HG02973 (cell line): ENCODE results near the gene ASB18.

ENCODE experiments used
- ATAC-seq: cut with Tn5 transposase; IDR thresholded peaks from one replicate; pipeline ENCODE4 v1.9.1; 2021; ENCODE audit warnings: moderate library complexity; ENCODE audit not compliant: unreplicated experiment

The ASB18 gene

DNA sequence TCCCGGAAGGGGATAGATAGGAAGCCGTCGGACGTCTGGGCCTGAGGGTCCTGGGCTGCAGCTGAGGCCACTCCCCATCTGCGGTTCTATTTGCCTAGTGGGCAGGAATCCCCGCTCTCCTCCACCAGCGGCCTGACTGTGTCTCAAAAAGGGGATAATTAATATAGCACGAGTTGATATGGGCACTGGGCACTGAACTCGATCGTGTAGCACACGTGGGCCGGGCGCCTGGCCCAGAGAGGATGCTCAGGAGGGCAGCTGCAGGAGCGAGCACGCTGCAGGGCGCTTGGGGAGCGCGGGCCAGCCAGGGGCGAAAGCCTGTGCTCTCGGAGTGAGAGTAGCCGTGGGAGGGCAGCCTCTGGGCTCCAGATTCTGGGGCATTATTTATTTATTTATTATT, 87.3 kb downstream of the ASB18 start:
- ATAC-seq: no peak

DNA sequence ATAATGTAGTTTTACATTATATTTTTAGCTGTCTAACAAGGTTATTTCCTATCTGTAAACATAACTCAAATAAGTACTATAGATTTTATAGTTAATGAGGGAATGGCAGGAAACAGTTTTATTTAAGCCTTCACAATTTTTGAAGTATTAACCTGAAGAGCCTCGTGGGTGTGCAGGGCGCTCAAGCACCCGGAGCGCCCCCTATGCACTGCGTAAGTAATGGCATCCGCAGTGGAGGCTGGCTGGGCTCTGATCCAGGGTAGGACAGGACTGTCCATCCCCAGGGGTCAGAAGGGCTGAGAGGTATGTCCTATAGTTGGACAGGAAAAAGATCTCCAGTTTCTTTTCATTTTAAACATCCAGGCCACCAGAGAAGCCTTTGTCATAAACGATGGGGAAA, 87.8 kb downstream of the ASB18 start:
- ATAC-seq: no peak

- ATAC-seq: no peak
Measured at GRCh38 chr2:236175548-236176150, 88.6 kb downstream of the ASB18 start.

- ATAC-seq: no peak
Measured at GRCh38 chr2:236173729-236174607, 90.2 kb downstream of the ASB18 start.

DNA sequence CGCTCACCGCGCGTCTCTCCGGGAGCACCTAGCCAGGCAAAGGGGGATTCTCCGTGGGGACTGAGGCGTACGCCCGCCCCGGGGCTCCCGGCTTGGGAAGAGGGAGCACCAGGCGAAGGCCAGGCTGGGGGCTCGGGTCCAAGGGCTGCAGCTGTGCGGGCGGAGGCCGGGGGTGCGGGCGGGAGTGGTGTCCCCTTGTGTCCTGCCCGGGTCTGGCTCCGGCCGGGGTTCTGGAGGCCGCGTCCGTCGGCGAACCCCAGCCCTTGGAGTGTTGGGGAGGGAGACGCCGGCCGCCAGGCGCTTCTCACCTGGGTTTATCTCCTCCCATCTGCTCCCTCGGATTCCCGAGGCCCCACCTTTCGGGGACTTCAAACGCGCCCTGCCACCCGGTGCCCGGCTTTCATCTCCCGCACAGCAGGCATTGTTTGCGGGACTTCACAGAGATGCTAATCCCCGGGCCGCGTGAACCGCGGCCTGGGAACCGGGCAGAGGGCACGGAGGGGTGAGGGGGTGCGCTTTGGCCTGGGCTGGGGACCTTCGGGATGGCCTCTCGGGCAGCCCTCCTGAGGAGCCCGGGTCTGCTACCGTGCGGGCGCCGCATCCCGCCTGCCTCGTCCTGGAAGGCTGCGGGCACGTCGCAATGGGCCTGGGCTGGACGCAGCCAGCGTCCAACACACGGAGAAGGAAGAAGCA, 91.0 kb downstream of the ASB18 start:
- no peak for ATAC-seq

DNA sequence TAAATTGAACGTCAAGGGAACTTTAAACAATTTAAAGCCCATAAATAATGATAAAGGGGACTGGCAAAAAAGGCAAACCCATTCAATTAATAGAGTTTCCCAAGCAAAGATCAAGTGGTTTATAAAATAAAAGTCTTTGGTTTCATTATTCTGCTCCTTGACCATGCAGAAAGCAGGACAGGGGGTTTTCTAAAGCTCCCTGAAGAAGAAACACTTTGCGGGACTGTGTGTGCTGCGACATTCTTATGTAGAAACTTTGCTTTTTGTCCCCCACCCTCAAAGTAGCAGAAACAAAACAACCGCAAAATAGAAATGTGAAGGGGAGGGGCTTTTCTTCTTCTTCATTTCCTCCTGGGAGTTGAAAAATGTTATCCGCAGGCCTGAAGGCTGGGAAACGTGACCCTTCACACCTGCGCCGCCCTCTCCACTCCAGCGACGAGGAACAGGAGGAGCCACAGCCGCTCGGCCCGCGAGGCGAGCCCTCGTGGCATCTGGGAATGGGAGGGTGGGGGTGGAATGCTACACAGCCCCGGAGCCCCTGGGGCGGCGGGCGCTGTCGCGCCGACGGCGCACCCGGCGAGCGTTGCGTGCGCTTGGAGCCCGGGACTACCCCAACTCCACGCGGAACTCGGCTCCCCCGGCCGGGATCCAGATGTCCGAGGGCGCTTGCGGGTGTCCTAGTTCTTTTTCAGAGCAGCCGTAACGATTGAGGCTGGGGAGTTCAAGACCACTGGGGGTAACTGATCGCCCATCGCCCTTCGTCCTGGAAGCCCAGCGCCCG, 91.8 kb downstream of the ASB18 start:
- no peak for ATAC-seq

GRCh38 chr2:236171680-236172254, 92.4 kb downstream of the ASB18 start:
- no peak for ATAC-seq

DNA sequence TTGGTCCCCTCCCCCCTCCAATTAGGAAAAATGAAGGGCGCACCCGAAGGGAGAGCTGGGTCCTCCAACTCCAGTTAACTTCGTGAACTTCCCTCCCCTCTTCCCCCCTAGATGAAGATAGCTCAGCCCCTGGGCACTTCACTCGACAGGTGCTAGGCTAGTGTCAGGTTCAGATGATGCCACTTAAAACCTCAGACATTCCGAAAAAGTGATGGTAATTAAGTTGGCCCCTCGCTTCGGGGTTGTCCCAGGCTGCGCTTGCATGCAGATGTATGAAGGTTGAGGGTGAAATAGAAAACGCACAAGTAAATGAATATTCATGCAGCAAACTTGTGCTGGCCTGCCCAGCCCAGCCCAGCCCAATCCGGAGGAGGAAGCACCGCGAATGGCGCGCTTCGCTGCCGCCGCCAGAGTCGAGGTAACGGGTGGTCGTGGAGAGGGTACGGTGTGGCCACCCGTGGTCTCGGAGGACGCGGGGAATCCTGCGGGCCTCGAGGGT, 93.0 kb downstream of the ASB18 start:
- no peak for ATAC-seq

DNA sequence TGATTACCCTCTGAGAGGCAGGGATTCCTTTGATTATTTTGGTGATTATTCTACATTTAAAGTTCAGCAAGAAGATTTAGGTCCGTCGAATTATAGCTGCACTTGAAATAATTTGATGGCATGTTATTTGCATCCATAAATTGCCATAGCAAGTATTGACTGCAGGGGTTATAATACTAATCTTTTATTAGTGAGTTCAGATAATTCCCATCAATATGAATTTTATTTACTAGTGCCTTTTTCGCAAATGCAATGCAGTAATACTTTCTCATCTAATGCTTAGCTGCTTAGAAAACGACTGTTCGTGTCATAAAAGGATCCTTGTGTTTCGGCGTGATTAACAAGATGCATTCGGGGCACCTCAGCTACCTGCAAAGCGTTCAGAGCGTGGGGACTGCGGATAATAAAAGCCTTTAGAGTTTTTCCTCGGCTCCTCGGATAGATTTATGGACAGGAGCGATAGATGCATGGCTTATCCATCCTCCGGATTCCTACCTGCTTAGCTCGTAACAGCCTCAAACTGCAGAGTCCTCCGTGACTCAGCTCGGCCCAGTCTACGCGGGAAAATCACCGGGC, 93.5 kb downstream of the ASB18 start:
- ATAC-seq: no peak

GRCh38 chr2:236169741-236170589, 94.2 kb downstream of the ASB18 start:
- no peak for ATAC-seq

DNA sequence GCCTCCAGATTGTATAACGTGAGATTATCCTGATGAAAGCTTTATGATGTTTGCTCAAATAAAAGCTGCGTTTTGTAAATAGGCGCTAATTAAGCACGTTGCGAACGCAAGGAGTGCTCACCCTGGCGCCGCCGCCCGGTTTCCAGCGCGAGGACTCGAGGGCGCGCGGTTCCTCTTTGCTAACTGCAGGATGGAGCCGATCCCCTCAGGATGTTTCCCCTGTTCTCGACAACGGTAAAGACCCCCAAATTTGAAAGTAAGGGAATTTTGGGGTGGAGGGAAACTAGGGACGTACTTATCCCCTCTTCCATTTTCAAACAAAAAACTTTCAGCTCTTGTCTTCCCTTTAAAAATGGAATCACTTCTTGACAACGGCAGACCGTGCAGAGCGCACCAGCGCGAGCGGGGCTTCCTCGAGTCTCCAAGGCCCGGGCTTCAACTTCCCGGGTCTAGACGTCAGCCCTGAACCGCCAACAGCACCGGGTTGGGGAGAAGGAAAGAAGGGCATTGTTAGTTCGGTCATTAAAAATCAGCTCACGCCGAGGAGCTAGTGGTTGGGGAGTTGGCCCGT, 95.0 kb downstream of the ASB18 start:
- no peak for ATAC-seq

DNA sequence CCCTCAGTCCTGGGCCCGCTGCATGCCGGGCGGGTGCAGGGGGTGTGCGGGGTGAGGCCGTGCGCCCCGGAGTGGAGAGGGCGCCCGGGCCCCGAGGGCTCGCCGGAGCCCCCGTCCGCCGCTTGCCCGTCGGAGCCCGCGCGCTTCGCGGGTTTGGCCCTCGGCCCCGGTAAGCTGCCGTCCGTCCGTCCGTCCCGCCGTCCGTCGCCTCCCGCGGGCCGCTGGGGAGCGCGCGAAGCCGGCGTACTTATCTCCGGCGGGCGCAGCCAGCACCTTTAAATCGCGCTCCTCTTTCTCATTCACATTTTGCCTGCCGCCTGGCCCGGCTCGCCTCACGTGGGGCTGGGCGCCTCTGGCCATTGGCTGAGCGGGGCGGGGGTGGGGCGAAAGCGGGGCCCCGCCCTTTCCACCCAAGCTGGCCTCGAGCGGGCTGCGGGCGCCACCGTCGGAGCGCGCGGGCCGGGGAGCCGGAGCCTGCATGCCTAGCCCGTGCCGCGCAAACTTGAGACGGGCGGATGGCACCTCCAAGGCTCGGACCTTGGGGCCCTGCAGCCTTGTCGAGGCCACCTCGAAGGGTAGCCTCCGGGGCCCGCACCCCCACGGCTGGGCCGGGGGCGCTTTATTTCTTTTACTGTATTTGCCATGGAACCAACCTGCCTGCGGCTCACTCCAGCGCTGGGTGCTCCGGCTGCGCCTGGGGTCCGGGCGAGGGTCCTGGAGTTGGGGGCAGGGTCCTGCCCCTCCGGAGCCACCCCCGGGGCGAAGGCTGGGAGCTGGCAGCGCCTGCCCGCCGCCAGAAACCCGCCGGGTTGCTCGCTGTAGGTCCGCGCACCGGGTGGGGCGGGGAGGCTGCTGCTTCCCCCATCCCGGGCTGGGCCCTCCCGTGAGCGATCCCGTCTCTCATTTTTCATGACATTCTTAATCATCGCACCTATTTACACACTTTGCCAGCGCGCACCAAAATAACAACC, 95.8 kb downstream of the ASB18 start, which contains the start of gene GBX2:
Gene GBX2 (minus strand): TSS at position 277 of the 971 bp plus-strand sequence. CDS start 415 bp downstream, outside the sequence.
- ATAC-seq: no peak

DNA sequence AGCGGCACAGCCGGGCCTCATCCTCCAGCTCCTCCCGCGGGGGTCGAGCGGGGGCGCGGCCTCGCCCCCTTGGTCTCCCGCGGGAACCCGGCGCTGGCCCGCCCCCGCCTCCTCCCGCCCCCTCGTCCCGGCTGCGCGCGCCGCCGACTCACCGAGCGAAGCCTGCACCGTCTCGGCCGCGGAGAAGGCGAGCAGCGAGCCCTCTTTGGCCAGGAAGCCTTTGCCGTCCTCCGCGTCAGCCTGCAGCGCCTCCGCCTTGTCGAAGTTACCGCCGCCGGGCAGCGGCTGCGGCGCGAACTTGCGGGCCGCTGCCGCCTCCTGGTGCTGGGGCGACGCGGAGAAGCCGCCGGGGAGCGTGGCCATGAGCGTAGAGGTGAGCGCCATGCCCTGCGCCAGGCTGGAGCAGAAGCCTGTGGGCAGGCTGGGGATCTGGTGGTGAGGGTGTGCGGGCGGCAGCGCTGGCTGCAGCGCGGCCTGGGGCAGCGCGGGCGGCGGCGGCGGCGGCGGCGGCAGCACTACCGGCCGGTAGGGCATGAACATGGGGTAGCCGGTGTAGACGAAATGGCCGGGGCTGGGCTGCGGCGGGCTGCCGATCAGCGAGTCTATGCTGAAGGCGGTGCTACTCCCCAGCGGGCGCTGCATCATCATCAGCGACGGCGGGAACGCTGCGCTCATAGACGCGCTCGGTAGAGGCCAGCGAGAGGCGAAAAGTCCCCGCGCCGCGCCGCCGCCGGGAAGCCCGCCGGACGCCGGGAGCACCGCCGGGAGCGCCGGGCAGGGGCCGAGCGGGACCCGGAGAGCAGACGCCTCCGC, 96.7 kb downstream of the ASB18 start:
- ATAC-seq: no peak

GRCh38 chr2:236166796-236167296, 97.4 kb downstream of the ASB18 start:
- no peak for ATAC-seq

- no peak for ATAC-seq
Measured at GRCh38 chr2:236165842-236166795, 98.1 kb downstream of the ASB18 start.
